Large intestine (tissue), 3 donors: ENCODE results near the gene RAD51B. TPM values are rescaled to one million over a fixed set of nuclear protein-coding genes. Genes with fewer than 3 reads are reported as not detected.

Experiments
- DNase-seq, 2 donors: peaks; one replicate each; pipeline versions ENCODE4 v3.0.0 to v3.0.0-alpha.2; 2013
- H3K27ac ChIP-seq: one replicate; pipeline ENCODE4 v1.5.1; 2013; ENCODE audit warnings: low read length
- H3K27me3 ChIP-seq: 2 replicates; pipeline ENCODE4 v1.6.1; 2013; ENCODE audit warnings: low read length; ENCODE audit not compliant: control insufficient read depth, insufficient read depth
- H3K36me3 ChIP-seq: 2 replicates; pipeline ENCODE4 v1.6.1; 2013; ENCODE audit warnings: low read length; ENCODE audit not compliant: control insufficient read depth, insufficient read depth
- H3K4me1 ChIP-seq: one replicate; pipeline ENCODE4 v1.6.1; 2013; ENCODE audit warnings: low read length; ENCODE audit not compliant: control insufficient read depth, insufficient read depth
- H3K4me3 ChIP-seq: one replicate; pipeline ENCODE4 v1.5.1; 2013; ENCODE audit warnings: low read length
- H3K9me3 ChIP-seq: one replicate; pipeline ENCODE4 v1.6.1; 2013; ENCODE audit warnings: mild to moderate bottlenecking, low read depth, low read length, moderate library complexity; ENCODE audit not compliant: control insufficient read depth
- WGBS: methylation state at CpG from one replicate; pipeline ENCODE4 v1.1.5; 2013; ENCODE audit warnings: low lambda C conversion rate; ENCODE audit not compliant: insufficient coverage; 5-methylcytosine and 5-hydroxymethylcytosine counted together
- polyA plus RNA-seq: library from polyadenylated mRNA; unstranded; fragments of 120-200 nt; gene quantifications from one replicate; pipeline ENCODE4 v1.2.1, GENCODE V29; 2013

The RAD51B gene
- polyA plus RNA-seq, 1 donor, result 6.4 TPM

GRCh38 chr14:68409387-68409786, 589.8 kb downstream of the RAD51B start:
- H3K27me3 ChIP-seq, result no peaks in the 10 kb centered on the region
- no peaks in the 10 kb centered on the region for H3K9me3 ChIP-seq
- no peaks in the 10 kb centered on the region for H3K36me3 ChIP-seq
- H3K27ac ChIP-seq, result no peak overlapping the region
- DNase-seq, result no peak
- H3K4me3 ChIP-seq, result no peak overlapping the region
- H3K4me1 ChIP-seq, result peaks cover 18% of the 10 kb centered on the region

GRCh38 chr14:68412505-68413465, 593.2 kb downstream of the RAD51B start:
- Histone ChIP-seq H3K27ac (peak overlapping the region; percentile 31), H3K9me3 (no peaks in the 10 kb centered on the region)

GRCh38 chr14:68413509-68413908, 593.9 kb downstream of the RAD51B start:
- Histone ChIP-seq H3K9me3 (no peaks in the 10 kb centered on the region), H3K36me3 (no peaks in the 10 kb centered on the region), H3K4me3 (no peak overlapping the region), H3K27me3 (no peaks in the 10 kb centered on the region), H3K4me1 (peaks cover 5% of the 10 kb centered on the region), H3K27ac (no peak overlapping the region)
- WGBS, result 100% methylated on average over 1 of the region's 3 CpGs
- DNase-seq, result no peak

More at GRCh38 chr14:68412505-68413465, 593.2 kb downstream of the RAD51B start:
- WGBS, result 72% methylated on average over 2 of the region's 4 CpGs
- peak in 1 of 2 donors; percentile 48 for DNase-seq
- no peaks in the 10 kb centered on the region for H3K36me3 ChIP-seq
- H3K4me3 ChIP-seq, result no peak overlapping the region
- H3K27me3 ChIP-seq, result no peaks in the 10 kb centered on the region
- H3K4me1 ChIP-seq, result peaks cover 11% of the 10 kb centered on the region

- H3K27ac ChIP-seq, result no peak overlapping the region
- no peaks in the 10 kb centered on the region for H3K9me3 ChIP-seq
- no peak overlapping the region for H3K4me3 ChIP-seq
- no peaks in the 10 kb centered on the region for H3K36me3 ChIP-seq
- H3K4me1 ChIP-seq, result peaks cover 5% of the 10 kb centered on the region
- H3K27me3 ChIP-seq, result no peaks in the 10 kb centered on the region
- 100% methylated on average over 1 of the region's 2 CpGs for WGBS
- DNase-seq, result no peak
Observed at GRCh38 chr14:68414121-68414520, 594.5 kb downstream of the RAD51B start.

GRCh38 chr14:68416171-68416570, 596.6 kb downstream of the RAD51B start:
- Histone ChIP-seq H3K27ac (no peak overlapping the region), H3K27me3 (no peaks in the 10 kb centered on the region), H3K36me3 (no peaks in the 10 kb centered on the region), H3K4me1 (peaks cover 5% of the 10 kb centered on the region), H3K4me3 (no peak overlapping the region), H3K9me3 (no peaks in the 10 kb centered on the region)
- 0% methylated on average over 1 of the region's 4 CpGs for WGBS
- DNase-seq, result no peak

GRCh38 chr14:68417009-68417650, 597.6 kb downstream of the RAD51B start:
- Histone ChIP-seq H3K4me1 (peaks cover 5% of the 10 kb centered on the region), H3K4me3 (no peak overlapping the region), H3K9me3 (no peaks in the 10 kb centered on the region), H3K36me3 (no peaks in the 10 kb centered on the region), H3K27ac (no peak overlapping the region), H3K27me3 (no peaks in the 10 kb centered on the region)
- no peak for DNase-seq
- no CpG with 5 or more reads among the region's 5 CpGs for WGBS

- 100% methylated on average over 1 of the region's 3 CpGs for WGBS
Observed at GRCh38 chr14:68418174-68419118, 598.9 kb downstream of the RAD51B start.

GRCh38 chr14:68420350-68420749, 600.8 kb downstream of the RAD51B start:
- no peaks in the 10 kb centered on the region for H3K9me3 ChIP-seq
- 100% methylated on average over 2 of the region's 5 CpGs for WGBS
- no peaks in the 10 kb centered on the region for H3K27me3 ChIP-seq
- H3K4me3 ChIP-seq, result no peak overlapping the region
- no peaks in the 10 kb centered on the region for H3K4me1 ChIP-seq
- no peaks in the 10 kb centered on the region for H3K36me3 ChIP-seq
- H3K27ac ChIP-seq, result no peak overlapping the region
- no peak for DNase-seq

More at GRCh38 chr14:68418174-68419118, 598.9 kb downstream of the RAD51B start:
- no peak for DNase-seq
- H3K4me3 ChIP-seq, result no peak overlapping the region
- no peak overlapping the region for H3K27ac ChIP-seq
- H3K27me3 ChIP-seq, result no peaks in the 10 kb centered on the region
- H3K4me1 ChIP-seq, result no peaks in the 10 kb centered on the region
- no peaks in the 10 kb centered on the region for H3K36me3 ChIP-seq
- no peaks in the 10 kb centered on the region for H3K9me3 ChIP-seq

- H3K27ac ChIP-seq, result no peak overlapping the region
- no peak overlapping the region for H3K4me3 ChIP-seq
- H3K27me3 ChIP-seq, result no peaks in the 10 kb centered on the region
- no peaks in the 10 kb centered on the region for H3K9me3 ChIP-seq
- no CpG with 5 or more reads among the region's 3 CpGs for WGBS
- DNase-seq, result no peak
- no peaks in the 10 kb centered on the region for H3K36me3 ChIP-seq
- no peaks in the 10 kb centered on the region for H3K4me1 ChIP-seq
Observed at GRCh38 chr14:68421116-68421515, 601.5 kb downstream of the RAD51B start.

GRCh38 chr14:68423686-68424085, 604.1 kb downstream of the RAD51B start:
- Histone ChIP-seq H3K4me1 (no peaks in the 10 kb centered on the region), H3K36me3 (no peaks in the 10 kb centered on the region), H3K4me3 (no peak overlapping the region), H3K9me3 (no peaks in the 10 kb centered on the region), H3K27ac (no peak overlapping the region), H3K27me3 (no peaks in the 10 kb centered on the region)
- WGBS, result no CpG with 5 or more reads among the region's 2 CpGs
- DNase-seq, result no peak
